ENCODE results near the gene IFRD1.

- TF ChIP-seq EP300 (IDR thresholded peaks at IDR 0.05) (no peak), CTCF (IDR thresholded peaks at IDR 0.05) (no peak)
Observed at GRCh38 chr7:112430649-112431048, 19.6 kb upstream of the IFRD1 start.

Measured in sigmoid colon (tissue), 4 donors.